Heart left ventricle (tissue), 13 donors: Measurements from ENCODE around the gene AKR1C4.

Source experiments
- CTCF ChIP-seq, 12 donors: fragments of 200-600 bp; sonication (generic) in 4 of 12; IDR thresholded peaks; one replicate each; pipeline versions ENCODE4 v1.5.0 to v1.8.0; 2018 to 2022; ENCODE audit warnings: antibody characterized with exemption in 12 of 12, mild to moderate bottlenecking in 5 of 12
- POLR2A ChIP-seq, 2 donors: fragments of 450-650 bp; IDR thresholded peaks; one replicate each; pipeline ENCODE4 v1.6.1; 2017; ENCODE audit warnings: antibody characterized with exemption in 2 of 2, mild to moderate bottlenecking in 2 of 2, moderate library complexity in 2 of 2
- donor health status: ischemic (EF 13 %, LVEDD 7.1; RV severe dilation, severe dysfunction).
- donor health status: DM: no; HTN: yes; CAD: no.
- donor health status: DM: no; HTN: no; CAD: no.
- donor health status: ischemic (EF 25% LVEDD 6.9; RV normal size, moderate dysfunction).
- donor health status: ischemic (EF 25% LVEDD 5.7; RV mildly dilated, moderate dysfunction).
- donor health status: ischemic (EF 35%, LVEDD 5.7; RV mildly dilated, moderate dysfunction).
- donor health status: nonischemic (EF 11% LVEDD 7.7; RV severe dilation, severe dysfunction).
- donor health status: DM: yes; HTN: yes; CAD: no.
- donor health status: PGD.
- donor health status: ischemic (EF 29% LVEDD 5.4; RV normal size, mild dysfunction).
- donor health status: nonischemic (EF 23%, LVEDD 6.1; RV moderate dilation, normal function).

GRCh38 chr10:5260828-5261227 lies 64.2 kb downstream of the AKR1C4 start:
- no peak for TF ChIP-seq CTCF (IDR thresholded peaks at IDR 0.05)
- no peak for TF ChIP-seq POLR2A (IDR thresholded peaks at IDR 0.05)
